Thyroid gland (tissue), 4 donors: ENCODE results near the gene GALNT18. TPM values are rescaled to one million over a fixed set of nuclear protein-coding genes. Genes with fewer than 3 reads are reported as not detected.
A peak's percentile ranks its signal among the peaks of the same experiment; 100 is the strongest.

Experiments used
- DNase-seq, 2 donors: peaks; one replicate each; pipeline ENCODE4 v3.0.0-alpha.2; 2019
- H3K27ac ChIP-seq, 3 donors: fragments of 200-600 bp; sonication (generic); 1 replicate in 2 of 3; 2 replicates in 1 of 3; pipeline ENCODE4 v1.5.1; 2016 to 2019; ENCODE audit warnings: mild to moderate bottlenecking in 1 of 3, moderate library complexity in 1 of 3
- H3K27me3 ChIP-seq: fragments of 200-600 bp; sonication (generic); one replicate; pipeline ENCODE4 v1.5.1; 2019
- H3K36me3 ChIP-seq, 2 donors: fragments of 200-600 bp; sonication (generic); one replicate each; pipeline ENCODE4 v1.5.1; 2016 to 2019
- H3K4me1 ChIP-seq, 2 donors: fragments of 200-600 bp; sonication (generic); one replicate each; pipeline ENCODE4 v1.5.1; 2017 to 2019
- H3K4me3 ChIP-seq, 3 donors: fragments of 200-600 bp; sonication (generic); replicated peaks in 1 of 3; 1 replicate in 2 of 3; 2 replicates in 1 of 3; pipeline ENCODE4 v1.5.1; 2016; ENCODE audit warnings: mild to moderate bottlenecking in 1 of 3
- H3K9me3 ChIP-seq: fragments of 200-600 bp; sonication (generic); one replicate; pipeline ENCODE4 v1.5.1; 2017
- POLR2A ChIP-seq, 2 donors: fragments of 450-650 bp; IDR thresholded peaks; one replicate each; pipeline ENCODE4 v1.6.1; 2017; ENCODE audit warnings: antibody characterized with exemption in 2 of 2, mild to moderate bottlenecking in 2 of 2, moderate library complexity in 1 of 2
- WGBS, 2 donors: methylation state at CpG; one replicate each; pipeline ENCODE4 v1.1.5; 2017; 5-methylcytosine and 5-hydroxymethylcytosine counted together
- intact Hi-C: fragments of 100-400 bp; cut with DNase I; formaldehyde crosslinking; loops from one replicate; pipeline ENCODE4 v1.15.1; 2023
- total RNA-seq, 4 donors: library from RNA; depleted of rRNA; stranded (reverse); fragments of >200 nt; gene quantifications; one replicate each; pipeline ENCODE4 v1.2.3, GENCODE V29; 2016
- TF ChIP-seq, protein P1 (sequence below), 6 experiments: fragments of 200-600 bp in 3 of 6; fragments of 450-650 bp in 3 of 6; sonication (generic) in 3 of 6; IDR thresholded peaks; one replicate each; pipeline ENCODE4 v1.5.1; 2016 to 2019; ENCODE audit warnings: antibody characterized with exemption in 6 of 6, mild to moderate bottlenecking in 2 of 6, inconsistent platforms in 1 of 6, moderate library complexity in 1 of 6

Gene GALNT18
- total RNA-seq, 4 donors from 2014 or later = 60.7 to 93.8 (median 87.5) TPM

GRCh38 chr11:11237070-11237832 lies 384.6 kb downstream of the GALNT18 start:
- intact Hi-C loops = no loop called here
- H3K36me3 ChIP-seq = no peaks in the 10 kb centered on the region
- TF ChIP-seq POLR2A (IDR thresholded peaks at IDR 0.05) = no peak
- TF ChIP-seq, protein P1, sequence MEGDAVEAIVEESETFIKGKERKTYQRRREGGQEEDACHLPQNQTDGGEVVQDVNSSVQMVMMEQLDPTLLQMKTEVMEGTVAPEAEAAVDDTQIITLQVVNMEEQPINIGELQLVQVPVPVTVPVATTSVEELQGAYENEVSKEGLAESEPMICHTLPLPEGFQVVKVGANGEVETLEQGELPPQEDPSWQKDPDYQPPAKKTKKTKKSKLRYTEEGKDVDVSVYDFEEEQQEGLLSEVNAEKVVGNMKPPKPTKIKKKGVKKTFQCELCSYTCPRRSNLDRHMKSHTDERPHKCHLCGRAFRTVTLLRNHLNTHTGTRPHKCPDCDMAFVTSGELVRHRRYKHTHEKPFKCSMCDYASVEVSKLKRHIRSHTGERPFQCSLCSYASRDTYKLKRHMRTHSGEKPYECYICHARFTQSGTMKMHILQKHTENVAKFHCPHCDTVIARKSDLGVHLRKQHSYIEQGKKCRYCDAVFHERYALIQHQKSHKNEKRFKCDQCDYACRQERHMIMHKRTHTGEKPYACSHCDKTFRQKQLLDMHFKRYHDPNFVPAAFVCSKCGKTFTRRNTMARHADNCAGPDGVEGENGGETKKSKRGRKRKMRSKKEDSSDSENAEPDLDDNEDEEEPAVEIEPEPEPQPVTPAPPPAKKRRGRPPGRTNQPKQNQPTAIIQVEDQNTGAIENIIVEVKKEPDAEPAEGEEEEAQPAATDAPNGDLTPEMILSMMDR (IDR thresholded peaks at IDR 0.05) = no peak
- H3K4me1 ChIP-seq = peaks cover 2% of the 10 kb centered on the region in 2 donors
- no peaks in the 10 kb centered on the region for H3K27me3 ChIP-seq
- H3K9me3 ChIP-seq = no peaks in the 10 kb centered on the region
- WGBS, 2 donors = 89% methylated on average over 7 of the region's 7 CpGs
- DNase-seq = no peak
- no peak overlapping the region for H3K27ac ChIP-seq
- no peak overlapping the region for H3K4me3 ChIP-seq

DNA sequence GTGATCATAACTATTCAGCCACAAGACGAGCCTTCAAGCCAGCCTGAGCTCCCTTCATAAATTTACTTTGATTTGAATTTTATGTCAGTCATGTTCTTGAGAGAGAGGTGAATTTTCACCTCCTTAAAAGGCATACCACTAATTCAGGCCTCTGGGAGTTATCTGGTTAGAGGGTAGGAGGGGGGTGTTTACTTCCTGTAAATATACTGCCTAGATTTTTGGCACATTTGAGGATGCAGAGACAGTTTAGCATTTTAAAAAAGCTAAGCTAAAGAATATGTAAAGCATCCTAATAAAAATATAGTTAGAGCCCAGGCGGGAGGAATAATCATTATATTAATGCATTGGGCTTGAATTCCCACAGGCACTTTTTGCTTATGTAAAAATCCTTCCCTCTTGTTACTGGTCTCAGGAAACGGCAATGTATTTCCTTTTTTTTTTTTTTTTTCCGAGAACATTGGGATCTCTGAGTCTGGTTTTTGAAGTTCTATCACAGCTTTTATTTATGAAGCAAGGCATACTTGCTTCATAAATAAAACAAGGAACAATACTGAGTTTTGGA lies 385.2 kb downstream of the GALNT18 start:
- no peaks in the 10 kb centered on the region for H3K27me3 ChIP-seq
- TF ChIP-seq, protein P1 (IDR thresholded peaks at IDR 0.05) = no peak
- TF ChIP-seq POLR2A (IDR thresholded peaks at IDR 0.05) = no peak
- H3K27ac ChIP-seq = no peak overlapping the region
- no peak for DNase-seq
- no peaks in the 10 kb centered on the region for H3K9me3 ChIP-seq
- no peaks in the 10 kb centered on the region for H3K36me3 ChIP-seq
- no peak overlapping the region for H3K4me3 ChIP-seq
- H3K4me1 ChIP-seq = peaks cover 8 to 9% of the 10 kb centered on the region in 2 donors
- WGBS, 2 donors = 76 to 80% methylated on average over 4 of the region's 4 CpGs
- intact Hi-C loops = no loop called here

GRCh38 chr11:11231763-11232162 lies 390.0 kb downstream of the GALNT18 start:
- Histone ChIP-seq H3K4me1 (peaks cover 17% of the 10 kb centered on the region in 2 donors), H3K27me3 (no peaks in the 10 kb centered on the region), H3K4me3 (no peak overlapping the region), H3K27ac (peak overlapping the region in 2 of 3 donors; percentile 19 to 24), H3K36me3 (no peaks in the 10 kb centered on the region), H3K9me3 (no peaks in the 10 kb centered on the region)
- no peak for DNase-seq
- WGBS, 2 donors = 67 to 76% methylated on average over 5 of the region's 5 CpGs
- no peak for TF ChIP-seq POLR2A (IDR thresholded peaks at IDR 0.05)
- intact Hi-C loops = no loop called here

DNA sequence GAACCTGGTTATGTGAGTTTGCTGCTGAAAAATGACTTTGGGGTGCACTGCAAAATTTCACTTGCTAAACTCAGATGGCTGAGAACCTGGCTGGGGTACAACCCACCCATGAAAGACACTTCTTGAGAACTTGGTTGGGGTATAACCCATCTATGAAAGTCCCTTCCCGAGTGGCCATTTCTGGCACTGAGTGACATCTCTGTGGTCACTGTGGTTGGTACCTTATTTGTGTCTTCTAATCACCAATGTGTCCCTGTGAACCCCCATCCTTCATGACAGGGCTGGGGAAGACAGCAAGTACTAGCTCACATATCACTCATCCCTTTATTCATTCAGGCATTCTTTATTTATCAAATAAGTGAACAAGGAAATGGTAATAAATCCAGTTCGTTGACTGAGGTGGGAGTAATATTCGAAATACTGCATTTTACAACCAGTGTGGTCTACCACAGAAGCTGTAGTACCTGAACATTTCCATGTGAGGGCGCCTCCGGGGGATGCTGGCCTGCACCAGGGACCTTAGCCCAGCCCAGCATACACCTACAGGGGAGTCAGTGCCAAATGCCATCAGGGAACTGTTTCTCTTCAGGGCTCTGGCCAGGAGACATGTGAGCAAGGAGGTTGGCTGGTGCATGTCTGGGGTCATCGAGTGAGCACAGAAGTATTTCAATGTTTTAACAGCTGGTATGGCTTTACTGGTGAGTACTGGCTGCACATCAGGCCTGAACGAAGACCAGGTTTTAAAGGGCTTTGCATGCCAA lies 390.8 kb downstream of the GALNT18 start:
- intact Hi-C loops = no loop called here
- H3K4me1 ChIP-seq = peaks cover 17% of the 10 kb centered on the region in 2 donors
- no peaks in the 10 kb centered on the region for H3K36me3 ChIP-seq
- no peak for TF ChIP-seq POLR2A (IDR thresholded peaks at IDR 0.05)
- TF ChIP-seq, protein P1 (IDR thresholded peaks at IDR 0.05) = peak in 5 of 6 experiments; percentile 67 to 89 (median 76)
- DNase-seq = peak; percentile 93
- no peaks in the 10 kb centered on the region for H3K27me3 ChIP-seq
- peak overlapping the region in 2 of 3 donors; percentile 34 to 35 for H3K27ac ChIP-seq
- no peaks in the 10 kb centered on the region for H3K9me3 ChIP-seq
- no peak overlapping the region for H3K4me3 ChIP-seq
- 35 to 48% methylated on average over 7 of the region's 7 CpGs for WGBS, 2 donors

GRCh38 chr11:11230087-11230486 lies 391.7 kb downstream of the GALNT18 start:
- WGBS, 2 donors = 88 to 100% methylated on average over 1 of the region's 1 CpG
- intact Hi-C loops = no loop called here
- H3K27me3 ChIP-seq = no peaks in the 10 kb centered on the region
- no peak overlapping the region for H3K4me3 ChIP-seq
- H3K36me3 ChIP-seq = no peaks in the 10 kb centered on the region
- H3K27ac ChIP-seq = peak overlapping the region in 1 of 3 donors; percentile 34
- no peak for DNase-seq
- no peaks in the 10 kb centered on the region for H3K9me3 ChIP-seq
- no peak for TF ChIP-seq POLR2A (IDR thresholded peaks at IDR 0.05)
- TF ChIP-seq, protein P1 (IDR thresholded peaks at IDR 0.05) = no peak
- peaks cover 17% of the 10 kb centered on the region in 2 donors for H3K4me1 ChIP-seq
